ENCODE measurements around the gene P2RY8.
"Not testable (repeated sequence)": the region's sequence is repeated elsewhere in the genome, so short reads cannot be mapped to it uniquely, and the experiment has no call there.

The P2RY8 gene

GRCh38 chrX:1477229-1477628 lies 59.8 kb downstream of the P2RY8 start:
- no peak overlapping the region for H4K8ac ChIP-seq (ENCODE audit: low read depth, low read length)
- H2BK15ac ChIP-seq (replicated peaks; ENCODE audit: low read depth) = no peak overlapping the region
- no peak overlapping the region for H3K4me2 ChIP-seq (ENCODE audit: low read length)
- H3K27ac ChIP-seq (ENCODE audit: low read depth, low read length) = no peak overlapping the region
- H3K4me3 ChIP-seq (ENCODE audit: low read length) = no peak overlapping the region
- no peak overlapping the region for H3K23ac ChIP-seq (ENCODE audit: low read length)
- H2BK120ac ChIP-seq (ENCODE audit: low read depth, low read length) = no peak overlapping the region
- no peak overlapping the region for H3K56ac ChIP-seq (ENCODE audit: low read length)
- no peak overlapping the region for H4K5ac ChIP-seq (ENCODE audit: low read length)
- H3K79me1 ChIP-seq (ENCODE audit: low read length) = no peaks in the 10 kb centered on the region
- no peaks in the 10 kb centered on the region for H3K4me1 ChIP-seq (ENCODE audit: control insufficient read depth, low read depth, low read length)
- no peak overlapping the region for H3K18ac ChIP-seq (ENCODE audit: low read length)
- 100% methylated on average over 3 of the region's 3 CpGs for WGBS (ENCODE audit: extremely low coverage, insufficient coverage, low lambda C conversion rate)
- H3K36me3 ChIP-seq (ENCODE audit: control insufficient read depth, insufficient read depth, low read length) = no peaks in the 10 kb centered on the region
- no peak overlapping the region for H2AK5ac ChIP-seq (ENCODE audit: low read length)
- no peak overlapping the region for H2BK5ac ChIP-seq (ENCODE audit: low read length)
- no peaks in the 10 kb centered on the region for H3K79me2 ChIP-seq (ENCODE audit: control insufficient read depth, insufficient read depth, low read length)
- no peaks in the 10 kb centered on the region for H3K27me3 ChIP-seq (ENCODE audit: insufficient read depth, low read length, poor library complexity)
- H3K4ac ChIP-seq (ENCODE audit: low read depth, low read length) = no peak overlapping the region
- no peak overlapping the region for H3K9ac ChIP-seq (ENCODE audit: low read length)
- no peak for DNase-seq

DNA sequence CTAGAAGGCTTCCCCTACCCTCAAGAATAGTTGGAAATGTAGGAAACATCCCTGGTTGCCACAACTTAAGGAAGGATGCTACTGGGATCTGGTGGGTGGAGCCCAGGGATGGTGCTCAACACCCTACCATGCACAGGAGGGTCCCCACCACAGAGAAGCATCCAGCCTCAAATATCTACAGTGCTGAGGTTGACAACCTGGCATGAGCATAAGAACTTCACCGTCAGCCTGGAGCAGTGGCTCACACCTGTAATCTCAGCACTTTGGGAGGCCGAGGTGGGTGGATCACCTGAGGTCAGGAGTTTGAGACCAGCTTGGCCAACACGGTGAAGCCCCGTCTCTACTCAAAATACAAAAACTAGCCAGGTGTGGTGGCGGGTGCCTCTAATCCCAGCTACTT lies 60.3 kb downstream of the P2RY8 start:
- Histone ChIP-seq H3K9ac (ENCODE audit: low read length) (no peak overlapping the region), H2BK15ac (replicated peaks; ENCODE audit: low read depth) (no peak overlapping the region), H3K23ac (ENCODE audit: low read length) (no peak overlapping the region), H3K79me1 (ENCODE audit: low read length) (no peaks in the 10 kb centered on the region), H2BK120ac (ENCODE audit: low read depth, low read length) (no peak overlapping the region), H3K4me3 (ENCODE audit: low read length) (no peak overlapping the region), H4K8ac (ENCODE audit: low read depth, low read length) (no peak overlapping the region), H3K18ac (ENCODE audit: low read length) (no peak overlapping the region), H2AK5ac (ENCODE audit: low read length) (no peak overlapping the region), H3K27ac (ENCODE audit: low read depth, low read length) (no peak overlapping the region), H2BK5ac (ENCODE audit: low read length) (no peak overlapping the region), H3K27me3 (ENCODE audit: insufficient read depth, low read length, poor library complexity) (no peaks in the 10 kb centered on the region), H3K4me1 (ENCODE audit: control insufficient read depth, low read depth, low read length) (no peaks in the 10 kb centered on the region), H3K79me2 (ENCODE audit: control insufficient read depth, insufficient read depth, low read length) (no peaks in the 10 kb centered on the region), H3K4ac (ENCODE audit: low read depth, low read length) (no peak overlapping the region), H4K5ac (ENCODE audit: low read length) (no peak overlapping the region), H3K56ac (ENCODE audit: low read length) (no peak overlapping the region), H3K4me2 (ENCODE audit: low read length) (no peak overlapping the region), H3K36me3 (ENCODE audit: control insufficient read depth, insufficient read depth, low read length) (no peaks in the 10 kb centered on the region)
- no CpG with 5 or more reads among the region's 5 CpGs for WGBS (ENCODE audit: extremely low coverage, insufficient coverage, low lambda C conversion rate)
- DNase-seq = no peak

- Histone ChIP-seq H2BK15ac (replicated peaks; ENCODE audit: low read depth) (no peak overlapping the region), H3K79me2 (ENCODE audit: control insufficient read depth, insufficient read depth, low read length) (no peaks in the 10 kb centered on the region), H3K4me1 (ENCODE audit: control insufficient read depth, low read depth, low read length) (no peaks in the 10 kb centered on the region), H3K4me3 (ENCODE audit: low read length) (no peak overlapping the region), H3K23ac (ENCODE audit: low read length) (no peak overlapping the region), H4K5ac (ENCODE audit: low read length) (no peak overlapping the region), H2BK120ac (ENCODE audit: low read depth, low read length) (no peak overlapping the region), H3K18ac (ENCODE audit: low read length) (no peak overlapping the region), H3K79me1 (ENCODE audit: low read length) (no peaks in the 10 kb centered on the region), H3K56ac (ENCODE audit: low read length) (no peak overlapping the region), H4K8ac (ENCODE audit: low read depth, low read length) (no peak overlapping the region), H2AK5ac (ENCODE audit: low read length) (no peak overlapping the region), H2BK5ac (ENCODE audit: low read length) (no peak overlapping the region), H3K9ac (ENCODE audit: low read length) (no peak overlapping the region), H3K36me3 (ENCODE audit: control insufficient read depth, insufficient read depth, low read length) (no peaks in the 10 kb centered on the region), H3K4me2 (ENCODE audit: low read length) (no peak overlapping the region), H3K27ac (ENCODE audit: low read depth, low read length) (no peak overlapping the region), H3K4ac (ENCODE audit: low read depth, low read length) (no peak overlapping the region), H3K27me3 (ENCODE audit: insufficient read depth, low read length, poor library complexity) (no peaks in the 10 kb centered on the region)
- WGBS (ENCODE audit: extremely low coverage, insufficient coverage, low lambda C conversion rate) = no CpG with 5 or more reads among the region's 1 CpG
- DNase-seq = no peak
These were observed 61.1 kb downstream of the P2RY8 start for GRCh38 chrX:1475881-1476280.

DNA sequence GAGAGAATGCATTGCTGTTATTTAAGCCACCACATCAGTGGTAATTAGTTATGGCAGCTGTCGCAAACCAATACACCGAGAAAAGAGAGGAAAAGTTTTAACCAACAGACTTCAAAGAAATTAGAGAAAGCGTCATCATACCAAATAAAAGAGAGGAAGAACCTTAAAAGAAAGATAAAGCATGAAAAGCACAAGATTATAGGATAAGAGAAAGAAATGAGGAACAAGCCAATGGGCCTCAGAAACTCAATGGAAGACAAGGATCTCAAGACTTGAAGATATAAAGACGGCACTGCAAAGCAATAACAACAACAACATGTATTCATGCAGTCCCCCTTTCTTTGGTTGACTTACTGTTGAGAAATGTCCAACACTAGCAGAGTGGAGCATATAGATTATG lies 61.5 kb downstream of the P2RY8 start:
- H4K5ac ChIP-seq (ENCODE audit: low read length) = no peak overlapping the region
- no peaks in the 10 kb centered on the region for H3K79me1 ChIP-seq (ENCODE audit: low read length)
- H4K8ac ChIP-seq (ENCODE audit: low read depth, low read length) = no peak overlapping the region
- no peak overlapping the region for H3K23ac ChIP-seq (ENCODE audit: low read length)
- no peaks in the 10 kb centered on the region for H3K79me2 ChIP-seq (ENCODE audit: control insufficient read depth, insufficient read depth, low read length)
- H3K4me2 ChIP-seq (ENCODE audit: low read length) = no peak overlapping the region
- no peak overlapping the region for H3K4me3 ChIP-seq (ENCODE audit: low read length)
- no peak overlapping the region for H2BK120ac ChIP-seq (ENCODE audit: low read depth, low read length)
- no peak overlapping the region for H2BK15ac ChIP-seq (replicated peaks; ENCODE audit: low read depth)
- no peak overlapping the region for H3K27ac ChIP-seq (ENCODE audit: low read depth, low read length)
- DNase-seq = no peak
- H2BK5ac ChIP-seq (ENCODE audit: low read length) = no peak overlapping the region
- no peaks in the 10 kb centered on the region for H3K36me3 ChIP-seq (ENCODE audit: control insufficient read depth, insufficient read depth, low read length)
- no CpG with 5 or more reads among the region's 4 CpGs for WGBS (ENCODE audit: extremely low coverage, insufficient coverage, low lambda C conversion rate)
- no peaks in the 10 kb centered on the region for H3K27me3 ChIP-seq (ENCODE audit: insufficient read depth, low read length, poor library complexity)
- no peaks in the 10 kb centered on the region for H3K4me1 ChIP-seq (ENCODE audit: control insufficient read depth, low read depth, low read length)
- no peak overlapping the region for H3K18ac ChIP-seq (ENCODE audit: low read length)
- H3K56ac ChIP-seq (ENCODE audit: low read length) = no peak overlapping the region
- H2AK5ac ChIP-seq (ENCODE audit: low read length) = no peak overlapping the region
- H3K9ac ChIP-seq (ENCODE audit: low read length) = no peak overlapping the region
- no peak overlapping the region for H3K4ac ChIP-seq (ENCODE audit: low read depth, low read length)

- not testable (repeated sequence) for H3K36me3 ChIP-seq (ENCODE audit: control insufficient read depth, insufficient read depth, low read length); H2AK5ac ChIP-seq (ENCODE audit: low read length); H4K8ac ChIP-seq (ENCODE audit: low read depth, low read length); H3K4ac ChIP-seq (ENCODE audit: low read depth, low read length); H4K5ac ChIP-seq (ENCODE audit: low read length); H3K27ac ChIP-seq (ENCODE audit: low read depth, low read length); H3K79me1 ChIP-seq (ENCODE audit: low read length); H3K79me2 ChIP-seq (ENCODE audit: control insufficient read depth, insufficient read depth, low read length); H3K18ac ChIP-seq (ENCODE audit: low read length); H2BK5ac ChIP-seq (ENCODE audit: low read length); H3K4me1 ChIP-seq (ENCODE audit: control insufficient read depth, low read depth, low read length); H2BK15ac ChIP-seq (replicated peaks; ENCODE audit: low read depth); H3K56ac ChIP-seq (ENCODE audit: low read length); H3K4me3 ChIP-seq (ENCODE audit: low read length); H3K4me2 ChIP-seq (ENCODE audit: low read length); H3K9ac ChIP-seq (ENCODE audit: low read length); DNase-seq; H3K23ac ChIP-seq (ENCODE audit: low read length); H2BK120ac ChIP-seq (ENCODE audit: low read depth, low read length); H3K27me3 ChIP-seq (ENCODE audit: insufficient read depth, low read length, poor library complexity)
- no CpG with 5 or more reads among the region's 2 CpGs for WGBS (ENCODE audit: extremely low coverage, insufficient coverage, low lambda C conversion rate)
These were observed 62.4 kb downstream of the P2RY8 start for GRCh38 chrX:1474593-1474992.

- H4K5ac ChIP-seq (ENCODE audit: low read length) = no peak overlapping the region
- no peaks in the 10 kb centered on the region for H3K79me1 ChIP-seq (ENCODE audit: low read length)
- H3K23ac ChIP-seq (ENCODE audit: low read length) = no peak overlapping the region
- no peak overlapping the region for H2BK120ac ChIP-seq (ENCODE audit: low read depth, low read length)
- H2BK15ac ChIP-seq (replicated peaks; ENCODE audit: low read depth) = no peak overlapping the region
- H3K36me3 ChIP-seq (ENCODE audit: control insufficient read depth, insufficient read depth, low read length) = no peaks in the 10 kb centered on the region
- H3K4me3 ChIP-seq (ENCODE audit: low read length) = no peak overlapping the region
- no peak overlapping the region for H3K9ac ChIP-seq (ENCODE audit: low read length)
- no peaks in the 10 kb centered on the region for H3K79me2 ChIP-seq (ENCODE audit: control insufficient read depth, insufficient read depth, low read length)
- no peak overlapping the region for H3K27ac ChIP-seq (ENCODE audit: low read depth, low read length)
- DNase-seq = no peak
- no peak overlapping the region for H3K4ac ChIP-seq (ENCODE audit: low read depth, low read length)
- H3K18ac ChIP-seq (ENCODE audit: low read length) = no peak overlapping the region
- 100% methylated on average over 2 of the region's 2 CpGs for WGBS (ENCODE audit: extremely low coverage, insufficient coverage, low lambda C conversion rate)
- no peak overlapping the region for H2AK5ac ChIP-seq (ENCODE audit: low read length)
- H3K27me3 ChIP-seq (ENCODE audit: insufficient read depth, low read length, poor library complexity) = no peaks in the 10 kb centered on the region
- H3K4me2 ChIP-seq (ENCODE audit: low read length) = no peak overlapping the region
- H2BK5ac ChIP-seq (ENCODE audit: low read length) = no peak overlapping the region
- no peak overlapping the region for H4K8ac ChIP-seq (ENCODE audit: low read depth, low read length)
- no peak overlapping the region for H3K56ac ChIP-seq (ENCODE audit: low read length)
- H3K4me1 ChIP-seq (ENCODE audit: control insufficient read depth, low read depth, low read length) = no peaks in the 10 kb centered on the region
These were observed 64.0 kb downstream of the P2RY8 start for GRCh38 chrX:1472975-1473374.
